Measurements from ENCODE around the gene CRYZ.
A peak's percentile ranks its signal among the peaks of the same experiment; 100 is the strongest.
"Not testable (repeated sequence)": the region's sequence is repeated elsewhere in the genome, so short reads cannot be mapped to it uniquely, and the experiment has no call there.

Gene CRYZ

GRCh38 chr1:74732960-74733603 is at the start of gene CRYZ, which contains the start of gene TYW3:
CRYZ (minus strand) TSS chr1:74733050; CDS start chr1:74724821, 8,229 bp downstream.
TYW3 (plus strand) TSS chr1:74733152; CDS start chr1:74733245, 93 bp downstream.
- DNase-seq: peak; percentile 83

GRCh38 chr1:74780594-74780993 is 47.7 kb upstream of the CRYZ start:
- no peak for DNase-seq

- no peak for DNase-seq
Measured at GRCh38 chr1:74779750-74780149, 46.9 kb upstream of the CRYZ start.

- no peak for DNase-seq
Measured at GRCh38 chr1:74777525-74777924, 44.7 kb upstream of the CRYZ start.

- DNase-seq: no peak
Measured at GRCh38 chr1:74775735-74776134, 42.9 kb upstream of the CRYZ start.

- no peak for DNase-seq
Measured at GRCh38 chr1:74773582-74773981, 40.7 kb upstream of the CRYZ start.

GRCh38 chr1:74772945-74773344 is 40.1 kb upstream of the CRYZ start:
- no peak for DNase-seq

GRCh38 chr1:74771913-74772515 is 39.2 kb upstream of the CRYZ start:
- peak; percentile 18 for DNase-seq

GRCh38 chr1:74767490-74767889 is 34.6 kb upstream of the CRYZ start:
- no peak for DNase-seq

- DNase-seq: no peak
Measured at GRCh38 chr1:74766579-74766978, 33.7 kb upstream of the CRYZ start.

- DNase-seq: no peak
Measured at GRCh38 chr1:74763807-74764206, 31.0 kb upstream of the CRYZ start.

- not testable (repeated sequence) for DNase-seq
Measured at GRCh38 chr1:74756650-74757049, 23.8 kb upstream of the CRYZ start.

- no peak for DNase-seq
Measured at GRCh38 chr1:74755475-74755874, 22.6 kb upstream of the CRYZ start.

- DNase-seq: no peak
Measured at GRCh38 chr1:74753104-74753503, 20.3 kb upstream of the CRYZ start.

- DNase-seq: no peak
Measured at GRCh38 chr1:74748960-74749359, 16.1 kb upstream of the CRYZ start.

GRCh38 chr1:74745247-74745646 is 12.4 kb upstream of the CRYZ start:
- DNase-seq: not testable (repeated sequence)

- DNase-seq: not testable (repeated sequence)
Measured at GRCh38 chr1:74740307-74740980, 7.6 kb upstream of the CRYZ start.

GRCh38 chr1:74737333-74737732 is 4.5 kb upstream of the CRYZ start:
- DNase-seq: no peak

- DNase-seq: peak; percentile 56
Measured at GRCh38 chr1:74733604-74734484, 994 bp upstream of the CRYZ start.

- not testable (repeated sequence) for DNase-seq
Measured at GRCh38 chr1:74732071-74732946, 541 bp downstream of the CRYZ start.

- no peak for DNase-seq
Measured at GRCh38 chr1:74731399-74732052, 1.3 kb downstream of the CRYZ start.
